HG02943 (cell line): Measurements from ENCODE around the gene SLC25A29.
A peak's percentile ranks its signal among the peaks of the same experiment; 100 is the strongest.
"Not testable (repeated sequence)": the region's sequence is repeated elsewhere in the genome, so short reads cannot be mapped to it uniquely, and the experiment has no call there.

ENCODE experiments used
- ATAC-seq: cut with Tn5 transposase; IDR thresholded peaks from one replicate; pipeline ENCODE4 v1.9.1; 2021; ENCODE audit warnings: mild to moderate bottlenecking, low read depth, moderate library complexity; ENCODE audit not compliant: unreplicated experiment

Gene SLC25A29

DNA sequence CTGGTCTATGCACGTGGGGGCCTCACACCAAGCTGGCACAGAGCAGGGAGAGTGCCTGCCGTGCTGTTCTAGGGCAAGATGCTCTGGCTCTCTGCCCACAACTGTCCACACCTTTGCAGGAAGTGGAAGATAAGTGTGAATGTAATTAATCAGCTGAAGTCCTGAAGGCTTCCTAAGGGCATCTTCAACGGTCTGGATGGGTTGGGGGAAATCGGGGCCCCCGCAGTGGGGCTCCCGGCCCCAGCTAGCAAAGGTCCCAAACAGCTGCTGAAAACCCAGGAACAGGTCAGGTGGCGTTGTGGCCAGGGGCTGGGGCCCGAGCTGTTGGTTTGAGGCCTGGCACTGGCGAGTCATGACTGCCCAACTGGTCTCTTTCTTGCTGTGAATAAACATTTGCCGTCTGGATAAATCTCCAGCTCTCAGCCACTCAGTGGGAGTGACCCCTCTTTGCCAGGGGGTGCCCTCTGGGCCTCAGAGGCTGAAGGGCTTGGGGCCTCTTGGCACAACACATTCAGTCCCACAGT lies 6.7 kb upstream of the SLC25A29 start:
- ATAC-seq, result no peak

GRCh38 chr14:100312110-100312876 lies 6.0 kb upstream of the SLC25A29 start:
- not testable (repeated sequence) for ATAC-seq

GRCh38 chr14:100309028-100309737 lies 2.9 kb upstream of the SLC25A29 start:
- no peak for ATAC-seq

DNA sequence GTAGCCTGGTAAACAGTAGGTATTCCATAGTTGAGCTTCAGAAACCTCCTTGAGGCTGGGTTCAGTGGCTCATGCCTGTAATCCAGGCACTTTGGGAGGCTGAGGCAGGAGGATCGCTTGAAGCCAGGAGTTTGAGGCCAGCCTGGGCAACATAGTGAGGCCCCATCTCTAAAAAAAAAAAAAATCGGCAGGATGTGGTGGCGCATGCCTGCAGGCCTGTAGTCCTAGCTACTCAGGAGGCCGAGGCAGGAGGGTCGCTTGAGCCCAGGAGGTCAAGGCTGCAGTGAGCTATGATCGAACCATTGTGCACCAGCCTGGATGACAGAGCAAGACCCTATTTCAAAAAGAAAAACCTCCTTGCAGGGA lies 2.2 kb upstream of the SLC25A29 start:
- ATAC-seq, result not testable (repeated sequence)

GRCh38 chr14:100307766-100308426 lies 1.7 kb upstream of the SLC25A29 start:
- ATAC-seq, result no peak

DNA sequence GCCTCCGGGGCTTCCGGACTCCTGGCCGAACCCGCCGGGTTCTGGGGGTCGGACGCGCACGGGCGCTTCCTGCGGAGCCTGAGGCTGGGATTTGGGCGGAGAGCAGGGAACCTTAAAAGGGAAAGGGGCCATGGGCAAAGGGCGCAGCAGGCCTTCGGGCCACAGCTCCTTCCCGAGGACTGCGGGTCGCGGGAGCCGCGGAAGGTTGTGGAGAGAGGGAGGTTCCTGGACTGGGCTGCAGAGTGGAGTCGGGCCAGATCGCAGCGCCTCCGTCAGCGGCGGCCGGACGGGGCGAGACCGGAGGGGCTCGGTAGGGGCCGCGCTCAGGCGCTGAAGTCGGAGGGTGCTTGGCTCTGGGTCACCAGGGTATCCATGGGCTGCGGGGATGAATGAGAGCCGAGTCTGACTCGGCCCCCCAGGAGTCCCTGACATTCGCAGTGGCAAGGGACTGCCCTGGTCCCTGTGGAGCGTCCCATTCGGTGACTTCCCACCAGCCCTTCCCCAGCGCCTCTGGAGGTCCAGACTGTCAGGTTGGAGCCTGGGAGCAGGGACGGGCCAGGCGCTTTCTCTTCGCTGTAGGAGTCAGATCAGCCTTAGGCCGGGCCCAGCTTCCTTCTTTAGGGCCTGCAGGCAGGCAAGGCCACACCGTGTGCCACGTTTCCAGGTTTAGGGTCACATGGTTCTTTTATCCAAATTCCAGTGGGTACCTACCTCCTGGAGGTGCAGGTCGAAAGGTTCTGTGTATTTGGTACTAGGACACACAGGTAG lies 938 bp upstream of the SLC25A29 start:
- no peak for ATAC-seq

GRCh38 chr14:100305324-100306100 lies 732 bp downstream of the SLC25A29 start:
- no peak for ATAC-seq

DNA sequence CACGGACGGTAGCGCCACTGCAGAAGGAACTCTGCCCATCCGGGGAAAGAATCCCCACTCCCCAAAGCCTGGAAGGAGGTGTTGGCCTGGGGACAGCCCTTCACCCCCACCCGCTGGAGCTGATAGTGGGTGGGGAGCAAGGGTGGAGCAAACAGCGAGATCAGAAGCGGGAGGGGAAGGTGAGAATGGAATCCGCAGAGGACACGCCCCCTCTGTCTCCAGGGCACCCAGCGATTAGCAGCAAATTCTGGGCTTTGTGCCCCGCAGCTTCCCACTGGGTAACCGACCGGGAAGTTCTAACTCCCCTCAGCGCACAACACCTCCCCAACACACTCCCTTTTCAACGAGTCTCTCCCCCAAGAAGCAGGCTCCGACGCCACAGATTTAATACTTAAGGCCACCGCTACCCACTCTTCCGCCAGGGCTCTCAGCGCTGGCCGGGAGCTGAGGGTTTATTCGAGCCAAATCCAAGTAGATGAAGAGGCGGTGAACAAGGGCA lies 1.4 kb downstream of the SLC25A29 start:
- ATAC-seq, result no peak

- no peak for ATAC-seq
These were observed 2.3 kb downstream of the SLC25A29 start for GRCh38 chr14:100303925-100304324.

- no peak for ATAC-seq
These were observed 3.1 kb downstream of the SLC25A29 start for GRCh38 chr14:100303179-100303578.

DNA sequence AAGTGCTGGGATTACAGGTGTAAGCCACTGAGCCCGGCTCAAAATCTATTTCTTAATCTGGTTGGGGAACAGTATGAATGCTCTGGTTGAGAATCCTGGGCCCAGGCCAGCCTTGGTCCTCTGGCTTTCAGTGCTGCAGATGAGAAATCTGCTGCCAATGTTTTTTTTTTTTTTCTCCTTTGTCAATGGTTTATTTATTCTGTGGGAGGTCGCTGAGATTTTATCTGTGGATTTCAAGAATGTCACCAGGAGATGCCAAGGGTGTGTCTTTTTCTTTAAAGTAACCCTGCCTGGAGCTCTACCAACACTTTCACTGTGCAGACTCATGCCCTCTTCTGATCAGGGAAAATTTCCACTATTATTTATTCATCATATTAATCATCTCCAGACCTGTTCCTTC lies 3.6 kb downstream of the SLC25A29 start:
- no peak for ATAC-seq

DNA sequence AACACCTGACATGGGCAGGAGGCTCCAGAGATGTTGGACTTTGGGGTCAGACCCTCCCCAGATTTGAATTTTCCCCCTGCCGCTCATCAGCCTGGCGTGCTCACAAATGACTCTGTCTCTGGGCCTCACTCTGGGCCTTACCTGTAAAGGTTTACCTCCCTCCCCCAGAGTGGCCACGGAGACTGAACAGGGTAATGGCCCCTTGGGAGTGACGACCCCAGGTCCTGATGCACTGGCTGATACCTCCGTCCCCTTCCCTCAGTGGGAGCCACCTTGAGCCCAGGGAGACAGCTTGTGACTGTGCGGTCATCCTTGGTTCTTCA lies 7.0 kb downstream of the SLC25A29 start:
- ATAC-seq, result no peak

- no peak for ATAC-seq
These were observed 7.5 kb downstream of the SLC25A29 start for GRCh38 chr14:100298551-100299237.

DNA sequence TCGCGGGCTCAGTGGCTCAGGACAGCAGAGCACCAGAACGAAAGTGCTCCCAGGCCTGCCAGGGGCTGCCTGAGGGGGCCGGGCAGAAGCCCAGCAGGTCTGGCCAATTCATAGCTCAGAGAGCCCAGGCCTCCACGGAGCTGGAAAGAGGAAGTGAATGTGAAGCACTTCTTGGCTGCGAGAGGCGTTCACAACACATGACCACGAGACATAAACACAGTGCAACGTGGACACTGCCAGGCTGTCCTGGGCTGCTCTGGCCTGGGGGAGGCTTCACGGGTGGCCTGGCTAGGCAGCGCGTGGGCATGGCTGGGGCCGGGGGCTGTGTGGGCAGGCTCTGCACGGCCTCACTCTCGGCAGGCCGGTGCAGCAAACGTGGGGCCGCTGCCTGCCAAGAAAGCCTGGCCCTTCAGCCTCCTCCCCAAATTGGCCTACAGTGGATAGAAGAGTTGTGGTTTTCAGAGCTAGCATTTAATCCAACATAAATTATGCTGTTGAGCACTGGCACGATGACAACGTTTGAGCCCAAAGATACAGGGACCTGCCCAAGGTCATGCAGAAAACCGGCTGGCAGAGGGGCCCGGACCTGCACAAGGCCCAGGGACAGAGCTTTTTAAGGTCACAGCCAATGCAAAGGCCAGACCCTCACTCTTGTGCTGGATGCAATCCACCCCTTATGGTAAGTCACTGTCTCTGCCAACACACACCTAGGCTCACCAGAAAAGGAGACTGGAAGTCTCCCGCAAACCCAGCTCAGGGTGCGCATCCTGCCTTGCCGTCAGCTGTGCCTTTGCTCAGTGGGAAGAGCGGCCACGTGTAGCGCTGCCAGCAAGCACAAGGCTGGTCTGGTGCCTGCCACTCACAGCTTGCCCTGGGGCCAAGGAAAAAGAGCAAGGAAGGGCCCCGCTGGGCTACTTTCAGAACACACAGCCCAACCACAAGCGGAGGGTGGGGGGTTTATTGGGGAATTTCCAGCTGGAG lies 8.6 kb downstream of the SLC25A29 start:
- ATAC-seq, result peak; percentile 85

DNA sequence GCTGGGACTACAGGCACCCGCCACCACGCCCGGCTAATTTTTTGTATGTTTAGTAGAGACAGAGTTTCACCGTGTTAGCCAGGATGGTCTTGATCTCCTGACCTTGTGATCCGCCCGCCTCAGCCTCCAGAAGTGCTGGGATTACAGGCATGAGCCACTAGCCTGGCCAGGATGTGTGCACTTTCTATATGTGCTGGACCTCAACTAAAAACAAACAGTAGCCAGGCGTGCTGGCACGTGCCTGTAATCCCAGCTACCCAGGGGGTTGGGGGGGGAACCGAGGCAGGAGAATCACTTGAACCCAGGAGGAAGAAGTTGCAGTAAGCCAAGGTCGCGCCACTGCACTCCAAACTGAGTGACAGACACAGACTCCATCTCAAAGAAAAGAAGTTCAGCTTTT lies 9.5 kb downstream of the SLC25A29 start:
- not testable (repeated sequence) for ATAC-seq

GRCh38 chr14:100296106-100296651 lies 10.1 kb downstream of the SLC25A29 start:
- no peak for ATAC-seq

DNA sequence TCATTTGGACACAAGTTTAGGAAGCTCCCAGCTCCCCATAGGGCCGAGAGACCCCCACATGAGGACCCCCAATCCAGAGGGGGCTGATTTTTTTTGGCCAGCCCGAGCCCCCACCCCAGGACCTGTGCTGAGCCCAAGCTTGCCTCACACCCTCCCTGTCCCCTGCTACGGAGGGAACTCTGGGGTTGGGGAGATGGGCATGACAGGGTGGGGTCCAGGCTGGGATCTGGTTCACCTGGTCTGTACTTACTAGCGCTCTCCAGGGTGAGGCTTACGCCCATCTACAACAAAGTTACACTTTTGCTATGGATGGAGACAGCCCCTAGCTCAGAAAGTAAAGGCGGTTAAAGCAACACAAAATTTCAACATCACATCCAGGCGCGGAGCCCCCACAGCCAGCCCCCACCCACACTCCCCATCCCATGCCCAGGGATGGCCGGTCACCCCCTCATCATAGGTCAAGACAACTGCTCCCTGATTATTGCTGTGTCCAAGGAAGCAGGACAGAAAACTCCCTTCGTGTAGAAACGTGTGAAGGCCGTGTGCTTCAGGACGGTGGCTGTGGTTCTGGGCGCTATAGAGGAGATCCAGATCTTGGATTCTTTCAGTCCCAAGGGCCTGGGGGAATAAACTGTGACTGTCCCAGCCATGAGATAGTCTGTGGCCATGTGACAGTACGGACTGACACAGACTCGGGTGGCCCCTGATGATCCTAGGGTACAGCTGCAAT lies 10.7 kb downstream of the SLC25A29 start:
- no peak for ATAC-seq
